Left lung (tissue), 10 donors: ENCODE measurements around the gene CGN. TPM values are rescaled to one million over a fixed set of nuclear protein-coding genes. Genes with fewer than 3 reads are reported as not detected.

Experiments
- ATAC-seq: fragments of 200-7000 bp; cut with Tn5 transposase; one replicate; pipeline ENCODE4 v1.9.1; 2020; ENCODE audit warnings: moderate library complexity
- DNase-seq, 4 donors: peaks; one replicate each; pipeline ENCODE4 v3.0.0-alpha.2; 2013 to 2020
- H3K27ac ChIP-seq, 2 donors: fragments of 200-600 bp; sonication (generic) in 1 of 2; one replicate each; pipeline versions ENCODE4 v1.5.0 to v1.8.0; 2020 to 2021
- H3K27me3 ChIP-seq, 2 donors: fragments of 200-600 bp; sonication (generic) in 1 of 2; one replicate each; pipeline versions ENCODE4 v1.5.0 to v1.8.0; 2020 to 2021
- H3K36me3 ChIP-seq, 2 donors: fragments of 200-600 bp; sonication (generic) in 1 of 2; one replicate each; pipeline versions ENCODE4 v1.5.0 to v1.8.0; 2020 to 2021
- H3K4me1 ChIP-seq, 2 donors: fragments of 200-600 bp; one replicate each; pipeline ENCODE4 v1.8.0; 2021
- H3K4me3 ChIP-seq, 2 donors: fragments of 200-600 bp; sonication (generic) in 1 of 2; one replicate each; pipeline versions ENCODE4 v1.5.0 to v1.8.0; 2020 to 2021; ENCODE audit warnings: mild to moderate bottlenecking in 1 of 2
- H3K9me3 ChIP-seq, 2 donors: fragments of 200-600 bp; sonication (generic) in 1 of 2; one replicate each; pipeline versions ENCODE4 v1.5.0 to v1.8.0; 2020 to 2021
- CTCF ChIP-seq, 2 donors: fragments of 200-600 bp; sonication (generic) in 1 of 2; IDR thresholded peaks; one replicate each; pipeline versions ENCODE4 v1.5.0 to v1.8.0; 2021; ENCODE audit warnings: antibody characterized with exemption in 2 of 2
- intact Hi-C, 2 donors: fragments of 100-400 bp; cut with DNase I; formaldehyde crosslinking; loops; one replicate each; pipeline versions ENCODE4 v1.11.2 to v1.14.2; 2022
- polyA plus RNA-seq, 6 donors: library from polyadenylated mRNA; unstranded; fragments of 120-200 nt; gene quantifications; one replicate each; pipeline ENCODE4 v1.2.1, GENCODE V29; 2013; ENCODE audit not compliant: insufficient read length in 6 of 6
- total RNA-seq, 2 donors: library from RNA; stranded (reverse); fragmentation: NEBNext Ultra II Directional; extraction: Animal tissue kit (Norgen Biotek cat#: 25700); gene quantifications; one replicate each; pipeline ENCODE4 v1.2.1, GENCODE V29; 2021
- donor health status: DM: no; HTN: yes; CAD: no.
- donor health status: DM: no; HTN: no; CAD: no.

The CGN gene
- total and polyA plus RNA-seq, 8 donors = 32.8 to 83.0 (median 47.9) TPM

- intact Hi-C loops = no loop called here
- ATAC-seq (no peak), DNase-seq (no peak)
- Histone ChIP-seq H3K4me1 (peaks cover 0 to 7% of the 10 kb centered on the region in 2 donors), H3K9me3 (no peaks in the 10 kb centered on the region), H3K4me3 (no peak overlapping the region), H3K36me3 (no peaks in the 10 kb centered on the region), H3K27me3 (no peaks in the 10 kb centered on the region), H3K27ac (no peak overlapping the region)
- TF ChIP-seq CTCF (IDR thresholded peaks at IDR 0.05) = no peak
Observed at GRCh38 chr1:151491641-151492040, 19.5 kb upstream of the CGN start.

- H3K9me3 ChIP-seq = no peaks in the 10 kb centered on the region
- ATAC-seq = no peak
- intact Hi-C loops = no loop called here
- no peak for TF ChIP-seq CTCF (IDR thresholded peaks at IDR 0.05)
- H3K4me1 ChIP-seq = peaks cover 0 to 7% of the 10 kb centered on the region in 2 donors
- no peak for DNase-seq
- H3K27me3 ChIP-seq = no peaks in the 10 kb centered on the region
- no peak overlapping the region for H3K4me3 ChIP-seq
- no peaks in the 10 kb centered on the region for H3K36me3 ChIP-seq
- no peak overlapping the region for H3K27ac ChIP-seq
Observed at GRCh38 chr1:151492120-151492519, 19.1 kb upstream of the CGN start.

GRCh38 chr1:151493042-151493441 is 18.1 kb upstream of the CGN start:
- Histone ChIP-seq H3K27me3 (no peaks in the 10 kb centered on the region), H3K4me1 (peaks cover 0 to 7% of the 10 kb centered on the region in 2 donors), H3K4me3 (no peak overlapping the region), H3K27ac (no peak overlapping the region), H3K9me3 (no peaks in the 10 kb centered on the region), H3K36me3 (no peaks in the 10 kb centered on the region)
- ATAC-seq (no peak), DNase-seq (no peak)
- intact Hi-C loops = no loop called here
- TF ChIP-seq CTCF (IDR thresholded peaks at IDR 0.05) = no peak

- no peaks in the 10 kb centered on the region for H3K36me3 ChIP-seq
- TF ChIP-seq CTCF (IDR thresholded peaks at IDR 0.05) = no peak
- DNase-seq (no peak), ATAC-seq (peak; percentile 90)
- peaks cover 0 to 7% of the 10 kb centered on the region in 2 donors for H3K4me1 ChIP-seq
- intact Hi-C loops = no loop called here
- H3K27ac ChIP-seq = no peak overlapping the region
- H3K9me3 ChIP-seq = no peaks in the 10 kb centered on the region
- no peaks in the 10 kb centered on the region for H3K27me3 ChIP-seq
- H3K4me3 ChIP-seq = no peak overlapping the region
Observed at GRCh38 chr1:151494741-151495281, 16.4 kb upstream of the CGN start.

GRCh38 chr1:151495316-151495715 is 15.9 kb upstream of the CGN start:
- intact Hi-C loops = no loop called here
- no peak for DNase-seq
- Histone ChIP-seq H3K4me1 (peaks cover 0 to 7% of the 10 kb centered on the region in 2 donors), H3K9me3 (no peaks in the 10 kb centered on the region), H3K27ac (no peak overlapping the region), H3K27me3 (no peaks in the 10 kb centered on the region), H3K36me3 (no peaks in the 10 kb centered on the region), H3K4me3 (no peak overlapping the region)
- peak; percentile 20 for ATAC-seq
- TF ChIP-seq CTCF (IDR thresholded peaks at IDR 0.05) = no peak
